ENCODE data around the gene MAGEB4. TPM values are rescaled to one million over a fixed set of nuclear protein-coding genes. Genes with fewer than 3 reads are reported as not detected.

The MAGEB4 gene
- total and polyA plus RNA-seq, 2 of the 4 experiments (the other 2 are of a cell fraction): not detected

DNA sequence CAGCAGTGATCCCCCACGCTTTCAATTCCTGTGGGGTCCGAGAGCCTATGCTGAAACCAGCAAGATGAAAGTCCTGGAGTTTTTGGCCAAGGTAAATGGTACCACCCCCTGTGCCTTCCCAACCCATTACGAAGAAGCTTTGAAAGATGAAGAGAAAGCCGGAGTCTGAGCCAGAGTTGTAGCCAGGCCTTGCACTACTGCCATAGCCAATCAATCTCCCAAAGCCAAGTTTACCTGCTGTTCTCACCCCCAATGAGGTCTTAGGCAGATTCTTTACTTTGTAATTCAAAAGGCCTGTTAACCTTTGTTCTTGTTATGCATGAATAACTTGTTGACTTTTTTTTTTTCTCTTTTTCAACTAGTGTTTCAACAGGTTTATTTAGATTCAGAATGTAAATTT, 22.4 kb upstream of the MAGEB4 start:
- no peak overlapping the region for H2AK9ac ChIP-seq (replicated peaks; ENCODE audit: low read depth, low read length, poor library complexity)
- dilution Hi-C loops (cut with HindIII; ENCODE audit: low sequenced_read_pairs, unreplicated experiment) (no loop called here), in situ Hi-C loops (cut with MboI; ENCODE audit: low sequenced_read_pairs) (no loop called here), intact Hi-C loops (cut with micrococcal nuclease) (no loop called here)
- no peak overlapping the region for H3K27ac ChIP-seq (ENCODE audit: insufficient read depth, low read length)
- H3K36me3 ChIP-seq (ENCODE audit: control insufficient read depth, insufficient read depth, low read length): no peaks in the 10 kb centered on the region
- CTCF ChIA-PET: no interaction called here
- ATAC-seq (ENCODE audit: low read depth): no peak
- no peak overlapping the region for H3K4ac ChIP-seq (ENCODE audit: low read depth, low read length)
- no peak overlapping the region for H2AK5ac ChIP-seq (ENCODE audit: low read depth, low read length)
- H2BK15ac ChIP-seq (ENCODE audit: low read depth, low read length): no peak overlapping the region
- no peaks in the 10 kb centered on the region for H3K9me1 ChIP-seq (ENCODE audit: insufficient read depth, low read length)
- no peak overlapping the region for H3K9ac ChIP-seq (ENCODE audit: low read depth, low read length)
- BruUV-seq (replicated peaks): no TSS peak
- no peak overlapping the region for H4K5ac ChIP-seq (ENCODE audit: low read depth, low read length)
- H2AFZ ChIP-seq (replicated peaks; ENCODE audit: low read length, poor library complexity): no peak overlapping the region
- WGBS, 2 experiments (ENCODE audit: extremely low coverage in 2 of 2, insufficient read length in 1 of 2): no CpG with 5 or more reads among the region's 4 CpGs
- H3K27me3 ChIP-seq (ENCODE audit: control insufficient read depth, insufficient read depth, low read length): no peaks in the 10 kb centered on the region
- no peak overlapping the region for H2BK120ac ChIP-seq (ENCODE audit: low read depth, low read length)
- H3K56ac ChIP-seq (ENCODE audit: extremely low read depth, insufficient read depth, low read length): no peak overlapping the region
- H3K14ac ChIP-seq (replicated peaks; ENCODE audit: low read depth, low read length): no peak overlapping the region
- H4K91ac ChIP-seq (ENCODE audit: insufficient read depth, low read depth, low read length): no peak overlapping the region
- H3K18ac ChIP-seq (ENCODE audit: low read depth, low read length): no peak overlapping the region
- no peaks in the 10 kb centered on the region for H3K4me1 ChIP-seq (ENCODE audit: control insufficient read depth, insufficient read depth, low read length)
- no peak overlapping the region for H4K8ac ChIP-seq (ENCODE audit: low read depth in 2 of 2, low read length in 2 of 2)
- H3K23ac ChIP-seq (ENCODE audit: low read depth, low read length): no peak overlapping the region
- no peak for DNase-seq
- H3K9me3 ChIP-seq (ENCODE audit: control insufficient read depth, insufficient read depth, low read length): no peaks in the 10 kb centered on the region; the same call in 1 of the 2 replicates
- no peak overlapping the region for H2BK5ac ChIP-seq (ENCODE audit: low read depth, low read length, poor library complexity, severe bottlenecking)
- POLR2A ChIA-PET (ENCODE audit: unreplicated experiment): no interaction called here
- no peak overlapping the region for H2BK20ac ChIP-seq (ENCODE audit: low read depth, low read length)
- no peak overlapping the region for H3K4me3 ChIP-seq (ENCODE audit: insufficient read depth, low read depth, low read length)
- no peak overlapping the region for H3K4me2 ChIP-seq (ENCODE audit: low read depth, low read length)
- no peaks in the 10 kb centered on the region for H4K20me1 ChIP-seq (ENCODE audit: insufficient read depth, low read length)
- TF ChIP-seq RAD21 (IDR thresholded peaks at IDR 0.05; ENCODE audit: low read length) (no peak), NFE2L2 (IDR thresholded peaks at IDR 0.05; ENCODE audit: low read depth, low read length) (no peak), RFX5 (IDR thresholded peaks at IDR 0.05; ENCODE audit: low read depth, low read length) (no peak), SMC3 (IDR thresholded peaks at IDR 0.05; ENCODE audit: low read depth, low read length) (no peak), RCOR1 (IDR thresholded peaks at IDR 0.05; ENCODE audit: insufficient replicate concordance, low read length) (no peak)
- no peaks in the 10 kb centered on the region for H3K79me1 ChIP-seq (ENCODE audit: low read depth in 1 of 2, low read length in 2 of 2)

Measured in IMR-90 (cell line).